GM18951 (cell line): ENCODE results near the gene PPP3R1.

ENCODE experiments used
- POLR2A ChIP-seq: IDR thresholded peaks from 4 replicates; pipeline ENCODE4 v1.6.1; 2011; ENCODE audit warnings: mild to moderate bottlenecking; ENCODE audit not compliant: insufficient read length, insufficient read depth; ENCODE audit errors: extremely low read depth
- in situ Hi-C: fragments of 300-500 bp; cut with MboI; formaldehyde crosslinking; loops from one replicate; pipeline ENCODE4 v1.12.0; 2022; ENCODE audit warnings: low sequenced_read_pairs, mixed read lengths, inconsistent platforms; ENCODE audit not compliant: unreplicated experiment

Gene PPP3R1, protein sequence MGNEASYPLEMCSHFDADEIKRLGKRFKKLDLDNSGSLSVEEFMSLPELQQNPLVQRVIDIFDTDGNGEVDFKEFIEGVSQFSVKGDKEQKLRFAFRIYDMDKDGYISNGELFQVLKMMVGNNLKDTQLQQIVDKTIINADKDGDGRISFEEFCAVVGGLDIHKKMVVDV

DNA sequence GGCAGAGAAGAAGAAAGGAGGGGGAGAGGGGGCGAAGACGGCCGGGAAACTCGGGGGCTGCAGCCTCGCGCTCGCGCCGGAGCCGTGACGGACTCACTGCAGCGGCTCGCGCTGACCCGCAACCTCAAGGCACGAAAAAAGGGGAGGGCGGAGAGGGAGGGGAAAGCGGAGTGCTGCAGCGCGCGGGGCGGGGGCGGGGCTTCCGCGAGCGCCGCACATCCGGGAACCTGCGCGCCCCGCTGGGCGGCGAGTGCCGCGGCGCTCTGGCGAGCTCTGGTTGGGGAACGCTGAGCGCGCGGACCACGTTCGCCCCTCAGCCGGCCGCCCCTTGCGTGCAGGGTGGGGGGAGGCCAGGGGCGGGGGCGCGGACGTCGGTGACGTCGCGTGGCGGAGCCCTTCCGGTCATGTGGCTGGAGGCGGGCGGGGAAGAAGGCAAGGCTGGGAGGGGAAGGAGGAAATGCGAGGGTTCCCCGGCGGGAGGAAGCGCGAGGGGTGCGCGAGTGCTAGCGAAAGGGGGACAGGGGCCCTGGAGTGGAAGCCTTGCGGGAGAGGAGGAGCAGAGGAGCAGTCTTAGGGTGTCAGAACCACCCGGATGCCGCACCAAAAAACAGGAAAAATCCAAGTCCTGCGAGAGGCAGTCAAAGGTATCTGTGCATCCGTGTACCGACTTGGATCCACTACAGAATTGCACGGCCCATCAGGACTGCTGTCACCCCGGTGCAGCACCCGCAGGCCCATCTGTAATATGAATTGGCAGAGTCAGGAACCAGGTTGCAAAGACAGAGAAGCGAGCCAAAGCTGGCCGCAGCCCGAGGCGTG, at the start of gene PPP3R1:
Gene PPP3R1, minus strand, starts transcription at position 133 of the 819 bp plus-strand sequence. CDS start 405 bp downstream, outside the sequence.
- peak; percentile 90 for TF ChIP-seq POLR2A
- in situ Hi-C loops = no loop called here

DNA sequence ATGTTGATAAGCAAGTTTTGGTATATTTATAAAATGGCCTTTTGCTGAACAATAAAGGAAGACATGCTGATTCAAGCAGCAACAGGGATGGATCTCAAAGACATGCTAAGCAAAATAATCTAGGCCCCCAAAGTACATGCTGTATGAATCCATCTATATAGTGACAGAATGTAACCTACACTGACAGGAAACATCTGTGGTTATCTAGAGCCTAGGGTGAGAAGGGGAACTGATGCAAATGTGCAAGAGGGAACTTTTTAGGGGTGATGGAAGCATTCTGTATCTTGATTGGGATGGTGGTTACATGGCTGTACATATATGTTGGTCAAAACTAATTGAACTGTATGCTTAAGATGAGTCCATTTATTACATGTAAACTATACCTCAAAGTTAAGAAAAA, 43.2 kb upstream of the PPP3R1 start:
- in situ Hi-C loops = no loop called here
- no peak for TF ChIP-seq POLR2A

DNA sequence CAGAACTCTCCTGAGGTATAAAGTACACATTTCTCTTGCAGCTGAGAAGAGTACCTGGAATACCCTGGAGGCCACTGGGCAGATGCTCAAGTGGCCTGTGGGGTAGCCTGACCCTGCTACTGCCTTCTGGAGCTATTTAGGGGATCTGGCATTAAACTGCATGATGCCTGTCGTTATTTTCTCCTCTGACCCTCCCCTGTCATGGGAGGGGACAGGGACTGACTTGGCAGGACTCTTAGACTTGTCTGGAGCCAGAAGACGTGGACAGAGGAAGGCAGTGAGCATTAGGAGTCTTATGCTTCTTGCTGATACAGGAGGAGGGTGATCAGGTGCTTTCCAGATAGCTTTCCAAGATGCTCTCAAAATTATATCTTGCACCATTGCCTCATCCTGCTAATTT, 42.6 kb upstream of the PPP3R1 start:
- in situ Hi-C loops = no loop called here
- no peak for TF ChIP-seq POLR2A

DNA sequence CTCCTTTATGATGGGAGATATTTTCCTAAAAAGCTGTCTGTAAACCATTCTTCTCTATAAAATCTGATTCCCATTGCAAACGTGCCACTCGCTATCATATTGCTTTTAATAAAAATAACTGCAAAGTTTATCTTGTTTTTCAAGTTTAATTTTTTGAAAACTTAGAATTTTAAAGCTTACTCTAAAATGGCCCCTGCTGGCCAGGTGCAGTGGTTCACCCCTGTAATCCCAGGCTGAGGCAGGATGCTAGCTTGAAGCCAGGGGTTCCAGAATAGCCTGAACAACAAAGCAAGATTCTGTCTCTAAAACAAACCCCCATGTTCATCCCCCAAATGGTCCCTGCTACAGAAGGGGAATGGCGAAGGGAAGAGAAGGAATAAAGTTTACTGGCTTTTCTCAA, 41.9 kb upstream of the PPP3R1 start:
- TF ChIP-seq POLR2A = no peak
- in situ Hi-C loops = no loop called here

DNA sequence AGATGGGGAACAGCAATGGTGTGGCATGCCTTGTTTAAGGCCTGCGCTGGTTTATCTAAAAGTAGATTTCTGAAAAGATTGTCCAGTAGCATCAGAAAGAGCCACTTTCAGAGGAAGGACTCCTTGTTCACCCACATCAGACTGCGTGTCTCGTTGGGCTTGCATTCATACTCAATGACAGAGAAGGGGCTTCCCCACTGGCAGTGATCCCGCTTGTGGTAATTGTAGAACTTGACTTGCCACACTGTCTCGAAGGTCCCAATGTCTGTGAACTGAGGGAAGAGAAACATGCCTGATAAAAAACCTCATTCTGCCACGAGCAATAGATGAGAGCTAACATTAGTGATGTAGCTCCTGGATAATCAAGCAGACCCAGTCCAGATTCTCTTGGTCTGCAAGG, 41.4 kb upstream of the PPP3R1 start:
- no peak for TF ChIP-seq POLR2A
- in situ Hi-C loops = no loop called here

DNA sequence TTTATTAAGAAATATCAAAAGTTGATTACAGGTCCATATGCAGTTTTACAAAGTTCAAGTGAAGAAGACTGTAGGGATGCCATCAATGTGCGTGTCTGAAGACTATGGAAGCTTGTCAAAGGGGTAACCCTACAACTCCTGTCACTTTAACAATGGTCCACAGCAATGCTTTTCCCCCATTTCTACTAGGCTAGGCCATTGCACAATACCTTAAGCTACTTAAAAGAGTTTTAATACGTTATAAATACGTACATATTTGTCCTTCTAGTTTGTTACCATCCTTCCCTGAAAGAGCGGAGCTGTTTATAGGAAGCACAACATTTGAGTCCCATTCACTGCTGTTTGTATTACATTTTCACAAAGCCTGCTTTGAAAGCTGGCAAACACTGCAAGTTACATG, 40.7 kb upstream of the PPP3R1 start:
- in situ Hi-C loops = no loop called here

DNA sequence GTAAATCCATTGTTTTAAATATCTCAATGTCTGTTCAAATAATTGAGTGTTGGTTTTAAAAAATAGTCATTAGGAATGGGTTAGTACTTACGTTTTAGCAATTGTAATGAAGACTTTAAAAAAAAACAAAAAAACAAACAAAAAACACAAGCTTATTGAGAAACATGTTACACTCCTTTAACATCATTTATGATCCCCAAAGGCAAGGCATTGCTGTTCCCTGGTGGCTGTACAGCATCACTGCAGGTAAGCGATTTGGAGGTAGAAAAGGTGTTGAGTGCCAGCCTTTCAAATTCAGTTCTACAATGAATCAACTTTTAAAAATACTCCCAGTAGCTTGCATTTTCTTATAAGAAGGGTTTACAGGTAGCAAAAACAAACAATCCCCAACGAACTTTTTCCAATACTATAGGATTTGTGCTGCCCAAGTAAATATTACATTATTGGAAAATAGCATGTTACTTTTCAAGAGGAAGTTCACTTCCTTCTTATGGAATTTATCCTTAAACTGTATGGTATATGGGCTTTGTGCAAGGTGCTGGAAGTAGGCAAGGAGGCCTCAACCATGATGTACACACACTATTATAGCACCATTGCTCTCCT, 39.9 kb upstream of the PPP3R1 start:
- in situ Hi-C loops = no loop called here
- no peak for TF ChIP-seq POLR2A

More for the DNA sequence above, 40.7 kb upstream of the PPP3R1 start:
- TF ChIP-seq POLR2A = no peak

DNA sequence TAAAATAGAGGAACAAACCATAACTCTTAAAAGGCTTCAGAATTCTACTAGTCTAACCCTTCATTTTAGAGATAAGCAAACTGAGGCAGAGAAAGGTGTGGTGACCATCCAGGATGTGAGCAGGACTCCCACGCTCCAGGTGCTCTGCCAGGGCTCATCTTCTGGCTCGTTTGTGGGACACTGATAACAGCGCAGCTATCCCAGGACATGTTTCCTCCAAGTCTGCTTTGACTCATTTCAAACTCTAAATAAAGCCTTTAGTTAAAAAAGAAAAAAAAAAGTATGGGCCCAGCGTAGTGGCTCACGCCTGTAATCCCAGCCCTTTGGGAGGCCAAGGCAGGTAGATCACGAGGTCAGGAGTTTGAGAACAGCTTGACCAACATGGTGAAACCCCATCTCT, 39.0 kb upstream of the PPP3R1 start:
- in situ Hi-C loops = no loop called here
- no peak for TF ChIP-seq POLR2A

DNA sequence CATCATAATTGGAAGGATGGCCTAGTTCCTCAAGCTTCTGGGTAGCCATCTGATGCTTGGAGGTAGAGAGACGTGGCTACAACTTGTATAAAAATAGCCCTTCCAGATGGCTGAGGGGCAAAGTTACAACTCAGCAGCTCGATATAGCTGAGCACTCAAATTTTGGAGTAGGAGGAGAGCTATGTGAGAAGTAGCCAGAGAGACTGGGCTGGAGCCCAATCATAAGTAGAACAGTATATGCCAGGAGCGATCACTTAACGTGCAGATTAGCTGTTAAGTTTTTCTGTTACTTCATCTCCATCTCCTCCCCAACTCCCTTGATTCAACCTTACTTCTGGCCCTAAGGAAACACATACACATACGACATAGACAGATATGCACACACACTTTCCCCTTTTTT, 38.6 kb upstream of the PPP3R1 start:
- in situ Hi-C loops = no loop called here

DNA sequence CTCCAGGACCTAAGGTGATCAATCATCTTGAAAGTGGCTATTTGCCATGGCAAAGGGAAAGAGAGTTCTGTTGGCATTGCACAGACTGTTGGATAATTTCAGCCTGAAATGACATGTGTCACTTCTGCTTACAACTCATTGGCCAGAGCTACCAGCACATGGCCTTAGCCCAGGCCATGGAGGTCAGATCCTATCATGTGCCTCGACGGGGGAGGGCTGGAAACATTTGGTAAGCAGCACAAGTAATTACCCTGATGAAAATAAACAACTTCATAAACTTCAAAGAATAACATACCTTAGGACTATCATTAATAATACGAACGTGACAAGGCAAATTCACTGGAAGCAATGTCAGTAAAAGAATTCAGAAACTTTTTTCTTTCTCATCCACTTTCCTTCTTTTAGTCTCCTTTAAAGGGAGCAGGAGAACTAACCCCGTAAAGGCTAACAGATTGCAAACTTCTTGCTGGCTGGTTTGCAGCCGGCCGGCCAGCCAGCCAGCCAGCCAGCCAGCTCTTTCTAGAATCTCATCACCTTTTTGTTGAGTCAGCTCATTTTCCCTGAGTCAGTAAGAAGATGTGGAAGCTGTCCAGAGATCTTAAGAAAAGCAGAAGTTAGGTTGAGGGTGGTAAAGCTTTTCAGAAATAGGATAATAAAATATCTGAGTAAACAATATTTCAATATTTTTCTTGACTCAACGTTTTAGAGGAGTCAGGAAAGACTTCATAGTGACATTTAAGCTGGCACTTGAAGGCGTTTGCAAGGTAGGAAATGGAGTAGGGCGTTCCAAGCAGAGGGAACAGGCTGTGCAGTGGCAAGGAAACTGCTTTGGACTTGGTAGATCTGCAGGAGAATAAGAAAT, 35.5 kb upstream of the PPP3R1 start:
- no peak for TF ChIP-seq POLR2A
- in situ Hi-C loops = loop anchor here (10.0 kb wide), 2 partner anchors 157 to 163 kb away; no protein-coding TSS in a partner anchor

More for the DNA sequence above, 38.6 kb upstream of the PPP3R1 start:
- no peak for TF ChIP-seq POLR2A

DNA sequence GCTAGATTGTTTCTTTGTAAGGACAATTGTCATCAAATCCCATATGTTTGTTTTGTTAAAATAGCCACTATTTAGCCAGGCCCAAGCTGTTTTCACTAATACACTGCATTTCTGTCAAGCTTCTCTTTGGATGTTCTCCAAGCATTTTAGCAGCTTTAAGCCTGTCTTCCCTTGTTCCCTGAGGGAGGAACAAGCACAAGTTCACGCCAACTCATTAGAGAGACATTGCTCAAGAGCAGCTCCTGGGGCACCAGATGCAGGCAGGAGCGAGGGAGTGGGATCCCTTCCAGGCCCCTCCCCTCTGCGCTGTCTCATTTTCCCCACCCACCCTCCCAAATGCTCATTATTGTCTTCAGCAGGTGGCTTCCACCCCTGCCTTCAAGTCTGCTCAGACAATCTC, 32.6 kb upstream of the PPP3R1 start:
- in situ Hi-C loops = loop anchor here (10.0 kb wide), 2 partner anchors 160 kb away; no protein-coding TSS in a partner anchor
- TF ChIP-seq POLR2A = no peak

DNA sequence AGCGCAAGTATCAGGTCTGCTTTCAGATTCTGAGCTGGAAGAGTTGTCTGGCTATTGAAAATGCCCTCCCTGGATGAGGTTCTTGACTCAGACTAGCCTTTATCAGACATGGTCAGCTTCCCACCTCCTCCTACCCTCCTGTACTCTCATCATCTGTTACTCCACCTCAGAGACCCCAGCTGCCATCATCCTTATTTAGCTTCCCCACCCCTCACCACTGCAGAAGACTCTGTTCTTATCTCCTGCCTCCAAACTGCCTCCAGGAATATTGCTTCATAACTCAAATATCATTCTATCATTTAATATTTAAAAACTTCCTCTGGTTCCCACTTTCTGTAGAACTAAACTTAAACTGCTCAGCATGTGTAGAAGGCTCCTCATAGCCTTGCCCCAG, 31.1 kb upstream of the PPP3R1 start:
- in situ Hi-C loops = loop anchor here (10.0 kb wide), 2 partner anchors 159 to 161 kb away; no protein-coding TSS in a partner anchor
- TF ChIP-seq POLR2A = no peak

DNA sequence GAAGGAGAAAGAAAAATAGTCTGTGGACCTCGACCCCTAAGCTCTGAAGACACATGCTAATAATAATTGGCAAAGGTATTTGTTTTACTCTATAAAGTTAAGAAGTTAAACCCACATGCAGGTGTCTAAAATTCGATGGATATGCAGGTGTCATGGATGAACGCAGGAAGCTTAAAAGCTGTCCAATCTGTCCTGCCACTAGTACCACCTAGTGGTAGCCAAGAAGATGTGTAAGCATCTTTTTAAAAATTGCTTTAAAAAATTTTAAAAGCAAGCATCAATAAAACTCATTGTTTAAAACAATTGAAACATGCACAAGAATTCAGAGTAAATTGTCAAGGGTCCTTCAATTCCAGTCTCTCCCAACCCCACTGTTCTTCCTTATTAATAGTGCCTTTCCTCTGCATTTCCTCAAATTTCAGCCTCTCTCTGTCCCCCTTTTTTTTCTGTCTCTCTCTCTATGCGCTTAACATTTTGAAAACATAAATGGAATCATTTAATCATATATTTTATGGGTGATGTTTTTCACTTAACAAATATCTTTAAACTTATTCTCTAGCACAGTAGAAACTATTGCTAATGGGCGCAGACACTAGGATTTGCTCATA, 30.6 kb upstream of the PPP3R1 start:
- no peak for TF ChIP-seq POLR2A
- in situ Hi-C loops = loop anchor here (10.0 kb wide), 2 partner anchors 158 to 162 kb away; no protein-coding TSS in a partner anchor

DNA sequence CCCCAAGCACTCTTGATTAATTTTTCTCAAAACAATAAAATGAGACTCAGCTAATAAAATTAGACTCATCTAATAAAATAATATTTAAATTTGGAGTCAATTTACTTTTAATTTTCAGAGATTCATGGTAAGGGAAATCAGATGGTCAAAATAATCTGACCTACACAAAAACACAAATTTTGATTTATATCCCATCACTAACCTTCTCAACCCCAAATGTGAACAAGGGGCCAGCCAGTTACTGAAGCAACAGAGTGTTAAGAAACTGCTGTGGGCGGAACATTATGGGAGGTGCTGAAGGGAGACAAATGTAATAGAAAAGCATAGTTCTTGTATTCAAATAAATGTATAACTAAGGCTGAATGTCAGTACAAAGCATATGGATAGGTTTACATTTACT, 28.5 kb upstream of the PPP3R1 start:
- in situ Hi-C loops = loop anchor here (10.0 kb wide), 2 partner anchors 156 to 164 kb away; no protein-coding TSS in a partner anchor
- no peak for TF ChIP-seq POLR2A
